Spleen (tissue), 7 donors: ENCODE results near the gene SESN2.

Experiments used
- POLR2A ChIP-seq, 3 donors: fragments of 450-650 bp; IDR thresholded peaks; one replicate each; pipeline ENCODE4 v1.5.1; 2017; ENCODE audit warnings: antibody characterized with exemption in 3 of 3, mild to moderate bottlenecking in 1 of 3
- POLR2AphosphoS5 ChIP-seq, 3 donors: sonication (generic); formaldehyde crosslinking; IDR thresholded peaks; one replicate each; pipeline ENCODE4 v1.5.1; 2017; ENCODE audit warnings: antibody characterized with exemption in 3 of 3
- TF ChIP-seq, protein P1 (sequence below), 11 experiments: fragments of 200-600 bp in 7 of 11; fragments of 450-650 bp in 4 of 11; sonication (generic) in 4 of 11; IDR thresholded peaks in 8 of 11; conservative IDR thresholded peaks in 3 of 11; 1 replicate in 7 of 11; 2 replicates in 4 of 11; pipeline versions ENCODE4 v1.4.0 to v1.8.0; 2016 to 2021; ENCODE audit warnings: antibody characterized with exemption in 11 of 11, inconsistent platforms in 4 of 11, mild to moderate bottlenecking in 1 of 11
- donor health status: DM: no; HTN: no; CAD: no; lungs with moderate emphysema.
- donor health status: DM: no; HTN: no; CAD: no.
- donor health status: DM: no; HTN: no; CAD: no.

DNA sequence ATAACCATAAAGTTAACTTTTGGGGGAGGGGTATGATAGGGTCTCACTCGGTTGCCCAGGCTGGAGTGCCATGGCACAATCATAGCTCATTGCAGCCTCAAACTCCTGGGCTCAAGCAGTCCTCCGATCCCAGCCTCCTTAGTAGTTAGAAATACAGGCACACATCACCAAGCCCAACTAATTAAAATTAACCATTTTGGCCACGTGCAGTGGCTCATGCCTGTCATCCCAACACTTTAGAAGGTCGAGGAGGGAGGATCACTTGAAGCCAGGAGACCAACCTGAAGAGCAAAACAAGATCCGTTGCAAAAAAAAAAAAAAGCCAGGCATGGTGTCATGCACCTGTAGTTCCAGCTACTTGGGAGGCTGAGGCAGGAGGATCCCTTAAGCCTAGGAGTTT lies 42.9 kb downstream of the SESN2 start:
- TF ChIP-seq POLR2A (IDR thresholded peaks at IDR 0.05) (no peak), POLR2AphosphoS5 (IDR thresholded peaks at IDR 0.05) (no peak)
- TF ChIP-seq, protein P1, sequence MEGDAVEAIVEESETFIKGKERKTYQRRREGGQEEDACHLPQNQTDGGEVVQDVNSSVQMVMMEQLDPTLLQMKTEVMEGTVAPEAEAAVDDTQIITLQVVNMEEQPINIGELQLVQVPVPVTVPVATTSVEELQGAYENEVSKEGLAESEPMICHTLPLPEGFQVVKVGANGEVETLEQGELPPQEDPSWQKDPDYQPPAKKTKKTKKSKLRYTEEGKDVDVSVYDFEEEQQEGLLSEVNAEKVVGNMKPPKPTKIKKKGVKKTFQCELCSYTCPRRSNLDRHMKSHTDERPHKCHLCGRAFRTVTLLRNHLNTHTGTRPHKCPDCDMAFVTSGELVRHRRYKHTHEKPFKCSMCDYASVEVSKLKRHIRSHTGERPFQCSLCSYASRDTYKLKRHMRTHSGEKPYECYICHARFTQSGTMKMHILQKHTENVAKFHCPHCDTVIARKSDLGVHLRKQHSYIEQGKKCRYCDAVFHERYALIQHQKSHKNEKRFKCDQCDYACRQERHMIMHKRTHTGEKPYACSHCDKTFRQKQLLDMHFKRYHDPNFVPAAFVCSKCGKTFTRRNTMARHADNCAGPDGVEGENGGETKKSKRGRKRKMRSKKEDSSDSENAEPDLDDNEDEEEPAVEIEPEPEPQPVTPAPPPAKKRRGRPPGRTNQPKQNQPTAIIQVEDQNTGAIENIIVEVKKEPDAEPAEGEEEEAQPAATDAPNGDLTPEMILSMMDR (IDR thresholded peaks at IDR 0.05 in 8 of 11, conservative IDR thresholded peaks at IDR 0.05 in 3 of 11): no peak
